Kidney glomerular epithelial cell (primary cell): ENCODE data around the gene POLRMT.
"Not testable (repeated sequence)": the region's sequence is repeated elsewhere in the genome, so short reads cannot be mapped to it uniquely, and the experiment has no call there.

Experiments
- DNase-seq: peaks from one replicate; lab custom pipeline; 2025; lab: John Stamatoyannopoulos, UW

Gene POLRMT

GRCh38 chr19:593055-593454 is 40.3 kb downstream of the POLRMT start:
- DNase-seq, result no peak

GRCh38 chr19:592101-592500 is 41.2 kb downstream of the POLRMT start:
- DNase-seq, result no peak

- DNase-seq, result no peak
Measured at GRCh38 chr19:591099-591958, 42.0 kb downstream of the POLRMT start.

- no peak for DNase-seq
Measured at GRCh38 chr19:590750-591098, 42.6 kb downstream of the POLRMT start.

GRCh38 chr19:590396-590745 is 43.0 kb downstream of the POLRMT start:
- DNase-seq, result no peak

- DNase-seq, result no peak
Measured at GRCh38 chr19:589693-590395, 43.5 kb downstream of the POLRMT start, which contains the start of gene HCN2. HCN2 (plus strand) TSS chr19:589881; CDS start chr19:589946, 65 bp downstream.

GRCh38 chr19:588741-589692 is 44.3 kb downstream of the POLRMT start:
- no peak for DNase-seq

GRCh38 chr19:588093-588740 is 45.1 kb downstream of the POLRMT start:
- no peak for DNase-seq

GRCh38 chr19:585551-586110 is 47.7 kb downstream of the POLRMT start:
- DNase-seq, result no peak

GRCh38 chr19:585146-585545 is 48.2 kb downstream of the POLRMT start:
- DNase-seq, result not testable (repeated sequence)

GRCh38 chr19:584240-585001 is 48.9 kb downstream of the POLRMT start:
- DNase-seq, result no peak

GRCh38 chr19:583968-584239 is 49.4 kb downstream of the POLRMT start:
- DNase-seq, result no peak

- no peak for DNase-seq
Measured at GRCh38 chr19:583198-583967, 50.0 kb downstream of the POLRMT start.

GRCh38 chr19:582497-583197 is 50.7 kb downstream of the POLRMT start:
- DNase-seq, result no peak

- no peak for DNase-seq
Measured at GRCh38 chr19:581399-582111, 51.8 kb downstream of the POLRMT start.

GRCh38 chr19:580274-580835 is 53.0 kb downstream of the POLRMT start:
- DNase-seq, result no peak

- no peak for DNase-seq
Measured at GRCh38 chr19:579842-580155, 53.5 kb downstream of the POLRMT start.

- DNase-seq, result no peak
Measured at GRCh38 chr19:579111-579841, 54.1 kb downstream of the POLRMT start.
